ENCODE data around the gene GFAP. TPM values are rescaled to one million over a fixed set of nuclear protein-coding genes. Genes with fewer than 3 reads are reported as not detected.

Gene GFAP
- total RNA-seq, 1 experiment from 2014 or later = 1.2 TPM

- H3K9ac ChIP-seq (ENCODE audit: extremely low read depth, insufficient read length, low read length) = no peak overlapping the region
- no peak overlapping the region for H2BK20ac ChIP-seq (ENCODE audit: low read depth, low read length, poor library complexity, severe bottlenecking)
- Mint-ChIP-seq H3K27me3 (ENCODE audit: low read depth) (no peaks in the 10 kb centered on the region; the same call in 1 of the 2 replicates), H3K4me3 (no peak overlapping the region), H3K27ac (no peak overlapping the region), H3K4me1 (peaks cover 0 to 2% of the 10 kb centered on the region in 2 experiments; a peak in 1 of 4 replicates), H3K36me3 (ENCODE audit: insufficient read depth in 1 of 3, low read depth in 3 of 3) (peaks cover 45 to 85% (median 84%) of the 10 kb centered on the region in 3 experiments), H3K9me3 (no peaks in the 10 kb centered on the region)
- H4K20me1 ChIP-seq (ENCODE audit: control insufficient read depth, insufficient read depth, insufficient read length) = no peaks in the 10 kb centered on the region
- H3K9me3 ChIP-seq (ENCODE audit: control insufficient read depth, low read depth, low read length) = no peaks in the 10 kb centered on the region
- H3K23me2 ChIP-seq (ENCODE audit: insufficient read length, low read depth, low read length, poor library complexity, severe bottlenecking) = no peaks in the 10 kb centered on the region
- H2BK120ac ChIP-seq (ENCODE audit: low read depth, low read length, poor library complexity, severe bottlenecking) = no peak overlapping the region
- H4K91ac ChIP-seq (ENCODE audit: insufficient read length, low read depth, low read length) = no peak overlapping the region
- WGBS (ENCODE audit: extremely low coverage, insufficient read length, low lambda C conversion rate) = no CpG with 5 or more reads among the region's 7 CpGs
- no peak overlapping the region for H3K14ac ChIP-seq (ENCODE audit: insufficient read depth, low read length)
- no peak for TF ChIP-seq CTCF (conservative IDR thresholded peaks at IDR 0.05)
- H2AFZ ChIP-seq (ENCODE audit: low read length) = no peak overlapping the region
- no peaks in the 10 kb centered on the region for H3K4me1 ChIP-seq (ENCODE audit: insufficient read depth, low read length)
- no peak overlapping the region for H3K56ac ChIP-seq (ENCODE audit: insufficient read length, low read depth, low read length)
- H3K4me2 ChIP-seq (ENCODE audit: insufficient read depth, insufficient read length, low read length) = no peak overlapping the region
- H3T11ph ChIP-seq (ENCODE audit: low read length) = no peak overlapping the region
- H4K8ac ChIP-seq (replicated peaks; ENCODE audit: insufficient read length, low read depth, low read length) = no peak overlapping the region
- H3K4ac ChIP-seq (ENCODE audit: low read depth, low read length) = no peak overlapping the region
- H2BK12ac ChIP-seq (ENCODE audit: insufficient read length, low read depth, low read length) = no peak overlapping the region
- no peaks in the 10 kb centered on the region for H3K27me3 ChIP-seq (ENCODE audit: insufficient read depth, low read length)
- no peak overlapping the region for H4K5ac ChIP-seq (ENCODE audit: insufficient read length, low read depth, low read length)
- H3K18ac ChIP-seq (ENCODE audit: insufficient read length, low read depth, low read length) = no peak overlapping the region
- H3K79me1 ChIP-seq (ENCODE audit: insufficient read depth, low read depth, low read length, poor library complexity, severe bottlenecking) = no peaks in the 10 kb centered on the region
- H2BK5ac ChIP-seq (ENCODE audit: insufficient read length, low read length) = no peak overlapping the region
- H2AK5ac ChIP-seq (ENCODE audit: insufficient read length, low read length) = no peak overlapping the region
- no peak overlapping the region for H3K23ac ChIP-seq (ENCODE audit: insufficient read length, low read depth, low read length)
- H3K27ac ChIP-seq (ENCODE audit: insufficient read length, low read depth, low read length) = no peak overlapping the region
- H2BK15ac ChIP-seq (ENCODE audit: low read depth, low read length) = no peak overlapping the region
- no peak for DNase-seq
- H3K79me2 ChIP-seq (ENCODE audit: insufficient read depth, low read length) = no peaks in the 10 kb centered on the region
Measured at GRCh38 chr17:44928950-44929720, 13.8 kb upstream of the GFAP start.
